Measurements from ENCODE around the gene GPR173.

Gene GPR173

DNA sequence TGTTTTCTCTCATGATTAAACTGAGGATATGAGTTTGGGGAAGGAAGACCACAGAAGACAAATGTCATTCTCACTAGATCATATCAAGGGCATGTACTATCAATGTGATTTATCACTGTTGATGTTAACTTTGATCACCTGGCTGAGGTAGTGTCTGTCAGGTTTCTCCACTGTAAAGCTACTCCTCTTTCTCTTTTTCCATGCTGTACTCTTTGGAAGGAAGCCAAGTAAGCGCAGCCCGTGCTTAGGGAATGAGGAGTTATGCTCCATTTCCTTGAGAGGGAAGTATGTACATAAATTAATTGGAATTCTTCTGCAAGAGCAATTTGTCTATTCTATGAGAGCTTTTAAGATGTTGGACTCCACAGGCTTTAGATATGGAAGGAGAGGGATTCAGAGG lies 41.3 kb downstream of the GPR173 start:
- DNase-seq, result no peak

DNA sequence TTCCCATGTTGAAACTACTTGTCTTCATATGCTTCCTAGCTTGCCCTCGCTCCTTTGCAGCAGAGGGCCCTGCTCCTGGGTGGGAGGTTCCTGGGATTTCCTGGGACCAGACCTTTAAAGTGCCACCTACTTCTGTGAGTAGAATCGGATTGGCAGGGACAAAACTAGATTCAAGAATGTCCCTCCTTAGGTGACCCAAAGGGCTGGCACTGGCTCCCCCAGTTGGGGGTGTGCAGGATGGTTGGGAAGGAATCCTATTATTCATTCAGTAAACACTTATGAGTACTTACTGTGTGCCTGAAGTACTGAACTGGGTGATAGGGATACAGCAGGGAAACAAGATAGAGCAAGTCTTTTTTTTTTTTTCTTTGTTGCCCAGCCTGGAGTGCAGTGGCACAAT lies 42.8 kb downstream of the GPR173 start:
- DNase-seq, result no peak

DNA sequence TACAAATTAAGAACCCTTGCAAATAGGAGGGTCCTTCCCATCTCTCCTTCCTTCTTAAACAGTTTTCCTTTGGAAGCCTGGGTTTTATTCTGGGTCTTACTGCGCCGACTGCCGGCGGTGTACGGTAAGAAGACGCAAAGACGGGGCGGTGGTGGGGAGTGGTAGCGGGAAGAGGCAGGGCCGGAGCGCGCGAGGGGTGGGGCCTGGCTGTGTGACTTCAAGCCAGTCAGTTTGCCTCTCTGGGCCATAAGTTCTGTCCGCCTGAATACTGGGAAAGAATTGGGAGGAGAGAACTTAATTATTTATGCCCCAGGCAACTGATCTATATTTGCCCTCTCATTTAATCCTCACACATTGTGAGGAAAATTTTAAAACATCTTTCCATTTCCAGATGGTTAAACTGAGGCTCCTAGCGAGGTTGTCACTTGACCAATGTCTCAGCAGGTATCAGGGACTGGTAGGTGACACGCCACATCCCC lies 44.6 kb downstream of the GPR173 start:
- peak; percentile 46 to 54 (median 52) for DNase-seq

DNA sequence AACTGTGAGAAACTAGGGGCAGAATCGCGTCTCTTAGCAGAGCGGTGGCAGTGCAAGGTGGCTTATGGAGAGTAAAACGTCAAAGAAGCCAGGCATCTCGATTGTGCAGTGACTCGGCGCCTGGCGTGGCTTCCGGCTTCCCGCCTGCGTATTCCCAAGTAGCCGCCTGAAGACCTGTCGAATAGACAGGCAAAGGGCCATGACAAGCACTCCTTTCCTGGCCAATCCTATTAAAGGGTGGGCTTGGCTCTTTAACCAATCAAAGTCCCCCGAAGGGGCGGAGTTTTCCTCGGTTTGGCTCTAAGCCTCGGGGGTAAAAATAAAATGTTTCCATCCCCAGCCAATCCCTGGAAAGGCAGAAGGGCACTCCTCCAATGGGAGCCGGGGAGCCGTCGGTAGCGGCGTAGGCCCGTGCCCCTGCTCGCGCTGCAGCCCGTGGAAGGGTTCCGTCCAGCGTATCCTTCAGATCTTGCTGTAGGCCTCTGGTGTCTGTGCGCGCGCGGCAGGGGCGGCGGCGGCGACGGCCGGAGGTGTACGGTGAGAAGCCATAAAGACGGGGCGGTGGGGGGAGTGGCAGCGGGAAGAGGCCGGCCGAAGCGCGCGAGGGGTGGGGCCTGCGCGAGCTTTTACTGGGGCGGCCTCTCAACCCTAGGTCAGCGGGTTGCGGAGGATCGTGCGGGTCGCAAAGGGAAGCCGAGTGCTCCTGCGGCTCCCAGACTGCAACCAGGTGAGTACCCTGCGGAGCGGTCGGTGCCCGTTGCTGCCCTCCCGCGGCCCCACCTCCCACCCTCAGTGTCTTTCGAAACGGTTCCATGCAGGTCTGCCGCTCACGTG lies 45.4 kb downstream of the GPR173 start, which contains the start of gene KANTR:
TSS of gene KANTR (plus strand) at position 395 of the 834 bp plus-strand sequence. CDS start 30,131 bp downstream, outside the sequence.
- peak; percentile 32 to 61 (median 56) for DNase-seq

DNA sequence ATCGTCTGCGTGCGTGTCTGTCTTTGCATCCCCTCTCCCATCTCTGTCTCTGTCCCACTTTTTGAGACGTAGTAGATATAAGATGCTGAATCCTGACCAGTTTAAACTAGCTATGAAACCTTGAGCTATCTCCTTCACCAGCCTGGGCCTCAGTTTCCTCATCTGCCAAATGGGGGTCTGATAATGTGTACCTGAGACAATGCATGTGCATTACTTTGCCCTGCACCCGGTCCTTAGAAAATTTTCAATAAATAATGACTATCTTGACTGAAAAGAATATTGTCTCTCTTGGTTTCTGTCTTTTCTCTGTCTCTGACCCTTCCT lies 46.0 kb downstream of the GPR173 start:
- DNase-seq, result no peak

DNA sequence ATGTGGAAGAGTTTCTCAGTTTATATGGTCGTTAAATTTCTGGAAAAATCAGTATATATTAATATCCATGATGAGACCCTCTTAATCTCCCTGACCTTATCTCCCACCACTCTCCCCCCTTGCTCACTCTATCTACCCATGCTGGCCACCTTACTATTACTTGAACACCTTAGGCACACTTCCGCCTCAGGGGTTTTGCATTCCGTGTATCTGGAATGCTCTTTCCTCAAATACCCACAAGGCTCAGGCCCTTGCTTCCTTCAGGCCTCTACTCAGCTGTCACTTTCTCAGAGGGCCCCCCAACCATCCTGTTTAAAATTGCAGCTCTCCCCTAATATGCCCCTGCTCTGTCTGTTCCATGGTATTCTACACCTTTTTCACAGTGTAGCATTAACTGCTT lies 47.2 kb downstream of the GPR173 start:
- no peak for DNase-seq

DNA sequence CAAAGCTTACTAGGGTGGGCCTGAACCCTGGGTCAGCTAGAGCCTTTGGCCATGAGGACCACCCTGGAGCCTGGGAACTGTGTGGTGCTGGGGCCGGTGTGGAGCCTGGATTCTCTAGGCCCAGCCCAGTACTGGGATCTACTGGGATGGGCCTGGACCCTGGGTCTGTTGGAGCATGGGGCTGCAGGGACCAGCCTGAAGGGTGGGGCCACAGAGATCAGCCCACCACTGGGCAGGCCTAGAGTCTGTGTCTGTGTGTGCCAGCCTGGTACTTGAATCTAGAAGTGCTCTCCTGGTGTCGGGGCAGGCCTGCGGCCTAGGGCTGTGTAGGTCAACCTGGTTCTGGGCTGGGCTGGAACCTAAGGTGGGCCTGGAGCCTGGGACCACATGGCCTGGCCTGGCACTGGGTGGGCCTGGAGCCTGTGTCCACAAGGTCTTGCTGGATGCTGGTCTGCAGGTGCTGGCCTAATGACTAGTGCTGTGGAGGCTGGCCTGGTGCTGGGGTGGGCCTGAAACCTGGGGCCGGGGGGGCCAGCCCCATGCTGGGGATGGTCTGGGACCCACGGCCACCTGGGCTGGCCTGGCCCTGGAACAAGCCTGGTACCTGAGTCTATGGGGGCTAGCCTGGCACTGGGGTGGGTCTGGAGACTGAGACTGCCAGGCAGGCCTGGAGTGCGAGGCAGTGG lies 66.4 kb downstream of the GPR173 start:
- DNase-seq, result no peak

DNA sequence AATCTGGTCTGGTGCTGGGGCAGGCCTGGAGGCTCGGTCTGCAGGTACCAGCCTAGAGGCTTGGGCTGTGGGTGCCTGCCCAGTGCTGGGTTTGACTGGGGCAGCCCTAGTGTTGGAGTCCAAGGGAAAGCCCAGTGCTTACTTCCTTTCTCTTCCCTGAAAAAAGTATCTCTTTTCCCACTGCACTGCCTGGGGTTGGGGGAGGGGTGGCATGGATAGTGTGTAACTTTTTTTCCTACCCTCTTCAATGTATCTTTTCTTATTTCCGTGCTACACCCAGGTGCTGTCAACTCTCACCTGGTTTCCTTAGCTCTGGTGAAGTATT lies 66.9 kb downstream of the GPR173 start:
- DNase-seq, result no peak

DNA sequence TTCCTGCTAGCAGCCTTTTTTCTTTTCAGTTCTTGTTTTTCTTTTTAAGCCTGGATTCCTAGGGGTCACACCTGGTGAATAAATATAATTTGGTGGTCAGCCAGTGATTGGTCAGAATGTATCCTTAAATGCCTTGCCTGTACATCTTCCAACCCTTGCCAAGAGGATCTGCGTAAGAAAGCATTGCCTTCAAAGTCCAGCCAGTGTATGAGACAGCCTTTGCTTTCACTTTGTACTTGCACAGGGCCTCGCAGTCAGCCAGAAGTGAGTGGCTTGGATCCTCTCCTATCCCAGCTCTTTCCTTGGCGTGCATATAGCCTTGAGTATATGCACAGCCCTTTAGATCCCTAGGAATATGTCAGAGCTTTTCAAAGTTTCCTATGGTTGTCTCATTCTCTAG lies 67.5 kb downstream of the GPR173 start:
- no peak for DNase-seq

DNA sequence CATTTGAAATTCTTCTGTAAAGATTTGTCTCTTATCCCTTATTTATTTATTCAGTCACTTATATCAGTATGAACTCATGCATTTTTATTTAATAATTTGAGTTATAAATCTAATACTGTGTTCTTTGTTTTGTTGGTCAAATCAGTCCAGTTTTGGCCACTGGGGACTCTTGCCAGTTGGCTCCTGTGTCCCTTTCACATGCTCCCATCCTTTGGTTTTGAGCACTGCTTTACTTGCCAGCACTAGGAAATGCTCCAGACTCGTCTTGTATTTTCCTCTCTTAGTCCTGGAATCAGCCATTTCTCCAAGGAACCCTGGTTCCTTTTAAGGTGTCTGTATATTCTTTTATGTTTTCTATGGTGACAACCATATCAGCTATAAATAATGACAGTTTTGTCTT lies 73.4 kb downstream of the GPR173 start:
- no peak for DNase-seq

DNA sequence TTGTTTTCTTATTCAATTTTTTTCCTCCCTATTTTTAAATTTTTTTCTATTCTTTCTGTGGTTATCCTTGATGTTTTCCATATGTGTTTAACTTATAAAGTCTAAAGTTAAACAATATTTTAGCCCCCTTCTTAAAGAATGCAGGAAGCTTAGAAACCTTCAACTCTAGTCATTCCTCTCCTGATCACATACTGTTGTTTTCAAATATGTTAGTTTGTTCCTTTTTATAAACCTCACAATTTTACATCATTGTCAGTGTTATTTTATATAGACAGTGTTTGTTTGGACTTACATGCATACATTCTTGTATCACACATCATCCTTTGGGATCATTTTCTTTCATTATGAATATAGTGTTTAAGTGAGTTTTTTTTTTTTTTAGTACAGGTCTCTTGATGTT lies 76.9 kb downstream of the GPR173 start:
- no peak for DNase-seq

DNA sequence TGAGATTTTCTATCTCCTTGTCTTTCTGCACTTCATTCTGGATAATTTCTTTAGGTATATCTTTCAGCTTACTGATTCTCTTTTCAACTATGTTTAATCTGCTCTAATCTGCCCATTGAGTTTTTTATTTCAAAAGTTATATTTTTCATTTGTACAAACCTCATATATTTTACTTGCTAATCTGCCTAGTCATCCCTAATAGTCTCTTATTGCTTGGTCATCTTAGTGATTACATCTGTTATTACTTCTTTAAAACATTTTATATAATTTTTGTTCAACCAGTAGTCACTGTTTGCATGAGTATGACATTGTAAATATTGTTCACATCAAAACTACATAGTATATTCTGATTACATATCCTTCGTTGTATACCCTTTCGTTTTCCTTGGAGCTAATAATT lies 77.8 kb downstream of the GPR173 start:
- no peak for DNase-seq

DNA sequence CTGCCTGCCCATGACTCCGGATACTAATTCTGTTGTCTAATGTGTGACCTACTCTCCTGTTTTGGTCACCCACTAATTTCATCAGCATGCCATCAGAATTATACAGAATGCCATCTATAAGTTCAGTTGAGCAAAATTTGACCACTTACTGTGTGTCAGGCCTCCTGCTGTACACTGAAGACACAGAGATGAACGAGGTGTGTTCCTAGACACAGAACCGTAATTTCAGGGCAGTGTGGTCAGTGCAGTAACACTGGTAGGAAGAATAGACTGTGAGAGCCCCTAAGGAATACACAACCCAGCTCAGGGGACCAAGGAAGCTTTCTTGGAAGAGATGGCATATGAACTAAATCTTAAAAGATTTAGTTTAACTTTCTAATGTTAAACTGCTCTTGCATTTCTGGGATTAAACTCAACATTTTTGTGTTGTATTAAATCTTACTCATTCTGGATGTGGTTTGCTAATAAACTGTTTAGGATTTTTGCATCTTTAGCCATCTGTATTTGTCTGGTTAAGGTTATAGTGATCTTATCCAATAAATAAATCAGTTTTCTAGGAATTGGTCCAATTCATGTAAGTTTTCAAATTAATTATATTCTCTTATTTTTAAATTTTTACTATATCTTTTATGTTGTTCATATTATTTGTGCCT lies 79.6 kb downstream of the GPR173 start:
- DNase-seq, result no peak
